HG02763 (cell line): ENCODE measurements around the gene FIZ1.

ENCODE experiments used
- ATAC-seq: cut with Tn5 transposase; IDR thresholded peaks from one replicate; pipeline ENCODE4 v1.9.1; 2021; ENCODE audit warnings: mild to moderate bottlenecking, moderate library complexity; ENCODE audit not compliant: unreplicated experiment

The FIZ1 gene

GRCh38 chr19:55544014-55544413 lies 55.3 kb downstream of the FIZ1 start:
- no peak for ATAC-seq

- no peak for ATAC-seq
These were observed 55.8 kb downstream of the FIZ1 start for GRCh38 chr19:55543567-55543966.

- no peak for ATAC-seq
These were observed 56.9 kb downstream of the FIZ1 start for GRCh38 chr19:55542292-55542855.
